ENCODE data around the gene TOGARAM1.
"Not testable (repeated sequence)": the region's sequence is repeated elsewhere in the genome, so short reads cannot be mapped to it uniquely, and the experiment has no call there.

TOGARAM1 gene

DNA sequence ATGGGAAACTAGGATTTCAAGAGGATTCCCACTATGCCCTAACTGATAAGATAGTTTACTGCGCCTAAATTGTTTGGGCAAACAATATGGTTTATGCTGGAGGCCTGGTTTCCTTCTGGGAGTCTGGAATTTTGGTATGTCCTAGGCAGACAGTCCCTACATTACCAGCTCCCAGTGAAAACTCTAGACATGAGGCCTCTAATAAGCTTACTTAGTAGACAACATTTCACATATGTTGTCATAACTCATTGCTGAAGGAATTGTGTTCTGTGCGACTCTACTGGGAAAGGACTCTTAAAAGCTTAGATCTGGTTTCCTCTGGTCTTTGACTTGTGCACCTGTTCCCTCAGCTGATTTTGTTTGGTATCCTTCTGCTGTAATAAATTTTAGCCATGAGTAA, 104.0 kb downstream of the TOGARAM1 start:
- Mint-ChIP-seq H3K36me3 (ENCODE audit: insufficient read depth) (peaks cover 11% of the 10 kb centered on the region), H3K27ac (ENCODE audit: low read depth) (no peak overlapping the region), H3K4me3 (no peak overlapping the region), H3K4me1 (no peaks in the 10 kb centered on the region), H3K27me3 (no peaks in the 10 kb centered on the region), H3K9me3 (no peaks in the 10 kb centered on the region)
- ATAC-seq (replicated peaks; ENCODE audit: extremely low read depth, poor library complexity, severe bottlenecking), result no peak
- no peak for DNase-seq (ENCODE audit: low spot score in 2 of 2)

- Mint-ChIP-seq H3K27me3 (no peaks in the 10 kb centered on the region), H3K4me1 (no peaks in the 10 kb centered on the region), H3K27ac (ENCODE audit: low read depth) (no peak overlapping the region), H3K4me3 (no peak overlapping the region), H3K9me3 (no peaks in the 10 kb centered on the region), H3K36me3 (ENCODE audit: insufficient read depth) (peaks cover 11% of the 10 kb centered on the region)
- no peak for DNase-seq (ENCODE audit: low spot score in 2 of 2)
- no peak for ATAC-seq (replicated peaks; ENCODE audit: extremely low read depth, poor library complexity, severe bottlenecking)
Measured at GRCh38 chr14:45066667-45067066, 104.7 kb downstream of the TOGARAM1 start.

DNA sequence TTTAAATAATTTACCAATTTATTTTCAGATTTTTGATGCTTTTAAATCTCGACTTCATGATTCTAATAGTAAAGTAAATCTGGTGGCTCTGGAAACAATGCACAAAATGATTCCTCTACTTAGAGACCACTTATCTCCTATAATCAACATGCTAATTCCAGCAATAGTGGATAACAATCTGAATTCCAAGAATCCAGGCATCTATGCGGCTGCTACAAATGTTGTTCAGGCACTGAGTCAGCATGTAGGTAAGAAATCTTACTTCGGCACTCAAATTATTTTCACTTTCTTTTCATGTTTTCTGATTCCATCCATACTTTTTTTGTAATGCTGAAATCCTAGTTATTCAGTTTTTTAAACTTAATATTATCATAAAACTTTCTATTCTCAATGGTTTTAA, 106.4 kb downstream of the TOGARAM1 start:
- Mint-ChIP-seq H3K9me3 (no peaks in the 10 kb centered on the region), H3K4me1 (no peaks in the 10 kb centered on the region), H3K27ac (ENCODE audit: low read depth) (no peak overlapping the region), H3K4me3 (no peak overlapping the region), H3K27me3 (no peaks in the 10 kb centered on the region), H3K36me3 (ENCODE audit: insufficient read depth) (peaks cover 16% of the 10 kb centered on the region)
- DNase-seq (ENCODE audit: low spot score in 2 of 2) (no peak), ATAC-seq (replicated peaks; ENCODE audit: extremely low read depth, poor library complexity, severe bottlenecking) (no peak)

GRCh38 chr14:45070215-45070614, 108.2 kb downstream of the TOGARAM1 start:
- Mint-ChIP-seq H3K4me3 (no peak overlapping the region), H3K27ac (ENCODE audit: low read depth) (no peak overlapping the region), H3K4me1 (no peaks in the 10 kb centered on the region), H3K9me3 (no peaks in the 10 kb centered on the region), H3K36me3 (ENCODE audit: insufficient read depth) (peaks cover 19% of the 10 kb centered on the region), H3K27me3 (no peaks in the 10 kb centered on the region)
- no peak for DNase-seq (ENCODE audit: low spot score in 2 of 2)
- no peak for ATAC-seq (replicated peaks; ENCODE audit: extremely low read depth, poor library complexity, severe bottlenecking)

- Mint-ChIP-seq H3K4me1 (no peaks in the 10 kb centered on the region), H3K27me3 (no peaks in the 10 kb centered on the region), H3K36me3 (ENCODE audit: insufficient read depth) (peaks cover 19% of the 10 kb centered on the region), H3K27ac (ENCODE audit: low read depth) (no peak overlapping the region), H3K9me3 (no peaks in the 10 kb centered on the region), H3K4me3 (no peak overlapping the region)
- no peak for DNase-seq (ENCODE audit: low spot score in 2 of 2)
- no peak for ATAC-seq (replicated peaks; ENCODE audit: extremely low read depth, poor library complexity, severe bottlenecking)
Measured at GRCh38 chr14:45072126-45072525, 110.1 kb downstream of the TOGARAM1 start.

- H3K9me3 Mint-ChIP-seq, result no peaks in the 10 kb centered on the region
- H3K4me1 Mint-ChIP-seq, result no peaks in the 10 kb centered on the region
- no peak overlapping the region for H3K27ac Mint-ChIP-seq (ENCODE audit: low read depth)
- H3K4me3 Mint-ChIP-seq, result no peak overlapping the region
- ATAC-seq (replicated peaks; ENCODE audit: extremely low read depth, poor library complexity, severe bottlenecking) (no peak), DNase-seq (ENCODE audit: low spot score in 2 of 2) (no peak)
- H3K27me3 Mint-ChIP-seq, result no peaks in the 10 kb centered on the region
- peaks cover 19% of the 10 kb centered on the region for H3K36me3 Mint-ChIP-seq (ENCODE audit: insufficient read depth)
Measured at GRCh38 chr14:45073231-45073879, 111.4 kb downstream of the TOGARAM1 start.

DNA sequence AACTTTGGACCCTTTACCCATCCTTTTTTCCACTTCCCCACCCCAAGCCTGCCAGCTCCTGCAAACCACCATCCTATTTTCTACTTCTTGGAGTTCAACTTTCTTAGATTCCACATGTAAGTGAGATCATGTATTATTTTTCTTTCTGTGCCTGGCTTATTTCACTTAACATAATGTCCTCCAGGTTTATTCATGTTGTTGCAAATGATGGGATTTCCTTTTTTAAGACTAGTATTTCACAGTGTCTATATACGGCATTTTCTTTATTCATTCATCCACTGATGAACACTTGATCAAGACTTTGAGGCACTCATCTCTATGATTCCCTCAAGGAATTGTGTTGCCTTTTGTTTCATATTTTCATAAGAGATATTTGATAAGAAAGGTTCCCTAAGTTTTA, 116.3 kb downstream of the TOGARAM1 start:
- ATAC-seq (replicated peaks; ENCODE audit: extremely low read depth, poor library complexity, severe bottlenecking) (no peak), DNase-seq (ENCODE audit: low spot score in 2 of 2) (no peak)
- H3K36me3 Mint-ChIP-seq (ENCODE audit: insufficient read depth), result peaks cover 9% of the 10 kb centered on the region
- H3K4me1 Mint-ChIP-seq, result peaks cover 3% of the 10 kb centered on the region
- H3K27me3 Mint-ChIP-seq, result no peaks in the 10 kb centered on the region
- H3K9me3 Mint-ChIP-seq, result no peaks in the 10 kb centered on the region
- no peak overlapping the region for H3K4me3 Mint-ChIP-seq
- H3K27ac Mint-ChIP-seq (ENCODE audit: low read depth), result no peak overlapping the region

GRCh38 chr14:45080416-45080968, 118.5 kb downstream of the TOGARAM1 start:
- H3K27ac Mint-ChIP-seq (ENCODE audit: low read depth); DNase-seq (ENCODE audit: low spot score in 2 of 2); H3K4me3 Mint-ChIP-seq; H3K36me3 Mint-ChIP-seq (ENCODE audit: insufficient read depth); H3K9me3 Mint-ChIP-seq; H3K27me3 Mint-ChIP-seq; ATAC-seq (replicated peaks; ENCODE audit: extremely low read depth, poor library complexity, severe bottlenecking): not testable (repeated sequence)
- peaks cover 14% of the 10 kb centered on the region for H3K4me1 Mint-ChIP-seq

GRCh38 chr14:45081096-45081495, 119.1 kb downstream of the TOGARAM1 start:
- H3K27ac Mint-ChIP-seq (ENCODE audit: low read depth); H3K4me3 Mint-ChIP-seq; H3K27me3 Mint-ChIP-seq; H3K9me3 Mint-ChIP-seq; ATAC-seq (replicated peaks; ENCODE audit: extremely low read depth, poor library complexity, severe bottlenecking); DNase-seq (ENCODE audit: low spot score in 2 of 2); H3K36me3 Mint-ChIP-seq (ENCODE audit: insufficient read depth): not testable (repeated sequence)
- peaks cover 20% of the 10 kb centered on the region for H3K4me1 Mint-ChIP-seq

- H3K27me3 Mint-ChIP-seq, result no peaks in the 10 kb centered on the region
- no peak overlapping the region for H3K4me3 Mint-ChIP-seq
- ATAC-seq (replicated peaks; ENCODE audit: extremely low read depth, poor library complexity, severe bottlenecking), result no peak
- H3K36me3 Mint-ChIP-seq (ENCODE audit: insufficient read depth), result peaks cover 10% of the 10 kb centered on the region
- no peaks in the 10 kb centered on the region for H3K9me3 Mint-ChIP-seq
- no peak overlapping the region for H3K27ac Mint-ChIP-seq (ENCODE audit: low read depth)
- DNase-seq (ENCODE audit: low spot score in 2 of 2), result no peak
- peaks cover 34% of the 10 kb centered on the region for H3K4me1 Mint-ChIP-seq
Measured at GRCh38 chr14:45082420-45082819, 120.4 kb downstream of the TOGARAM1 start.

DNA sequence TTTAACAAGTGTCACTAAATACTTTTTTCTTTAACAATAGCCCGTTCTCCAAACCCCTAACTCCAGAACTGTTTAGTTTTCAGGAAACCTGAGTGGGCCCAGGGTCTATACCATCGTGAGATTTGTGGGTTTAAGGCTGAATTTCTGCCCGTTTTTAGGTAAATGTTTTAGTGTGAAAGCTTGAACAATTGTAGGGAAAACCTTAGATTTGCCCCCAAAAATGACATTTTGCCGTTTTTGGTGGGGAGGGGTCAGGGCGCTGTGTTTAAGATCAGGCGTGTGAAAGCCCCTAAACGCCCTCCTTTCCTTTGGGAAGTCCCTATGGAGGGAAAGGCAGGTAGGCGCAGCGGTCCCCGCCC, 121.6 kb downstream of the TOGARAM1 start:
- Mint-ChIP-seq H3K27me3 (no peaks in the 10 kb centered on the region), H3K4me3 (peak overlapping the region; percentile 95), H3K36me3 (ENCODE audit: insufficient read depth) (peaks cover 14% of the 10 kb centered on the region), H3K9me3 (no peaks in the 10 kb centered on the region), H3K4me1 (peaks cover 44% of the 10 kb centered on the region), H3K27ac (ENCODE audit: low read depth) (peak overlapping the region; percentile 96)
- no peak for DNase-seq (ENCODE audit: low spot score in 2 of 2)
- no peak for ATAC-seq (replicated peaks; ENCODE audit: extremely low read depth, poor library complexity, severe bottlenecking)

DNA sequence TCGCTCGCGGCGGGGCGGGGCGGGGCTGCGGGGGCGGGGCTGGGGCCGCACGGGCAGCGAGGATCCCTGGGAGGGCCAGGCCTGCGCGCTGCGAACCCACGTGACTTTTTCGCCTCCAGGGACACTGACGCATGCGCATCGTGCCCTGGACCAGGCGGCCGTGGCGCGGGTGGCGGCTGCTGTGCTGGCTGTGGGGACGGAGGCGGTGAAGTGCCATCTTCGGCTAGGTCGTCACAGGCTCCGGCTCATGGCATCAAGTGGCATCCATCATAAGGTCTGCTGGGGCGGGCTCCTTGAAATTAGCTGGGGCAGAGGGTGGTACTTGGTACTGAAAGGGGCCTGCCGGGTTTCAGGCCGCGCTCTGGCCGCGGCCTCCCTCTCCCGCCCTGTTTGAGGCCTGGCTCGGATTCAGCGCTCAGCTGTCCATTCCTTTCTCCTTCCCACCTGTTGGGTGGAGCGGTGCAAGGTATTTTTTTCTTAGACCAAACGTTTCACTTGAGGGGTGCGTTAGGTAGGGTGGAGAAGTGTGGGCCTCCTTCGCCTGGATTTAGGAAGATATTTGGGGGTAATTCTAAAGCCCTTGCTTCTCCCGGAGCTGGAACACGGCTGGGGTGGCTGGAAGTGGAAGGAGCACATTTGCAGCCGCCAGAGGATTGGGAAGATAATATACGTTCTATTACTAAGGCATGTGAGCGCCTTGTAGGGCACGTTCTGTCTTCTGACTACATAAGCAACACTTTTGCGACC, 122.2 kb downstream of the TOGARAM1 start, which contains the start of gene PRPF39:
PRPF39 (plus strand) TSS at position 141 of the 747 bp plus-strand sequence. CDS start 11,124 bp downstream, outside the sequence.
- H3K27me3 Mint-ChIP-seq, result no peaks in the 10 kb centered on the region
- peaks cover 49% of the 10 kb centered on the region for H3K4me1 Mint-ChIP-seq
- ATAC-seq (replicated peaks; ENCODE audit: extremely low read depth, poor library complexity, severe bottlenecking) (peak; percentile 93), DNase-seq (ENCODE audit: low spot score in 2 of 2) (peak; percentile 90 to 93)
- H3K36me3 Mint-ChIP-seq (ENCODE audit: insufficient read depth), result peaks cover 14% of the 10 kb centered on the region
- H3K9me3 Mint-ChIP-seq, result no peaks in the 10 kb centered on the region
- peak within 1 kb of the TSS; percentile 96 for H3K27ac Mint-ChIP-seq (ENCODE audit: low read depth)
- peak within 1 kb of the TSS; percentile 95 for H3K4me3 Mint-ChIP-seq

GRCh38 chr14:45084946-45085346, 123.0 kb downstream of the TOGARAM1 start:
- no peaks in the 10 kb centered on the region for H3K27me3 Mint-ChIP-seq
- H3K9me3 Mint-ChIP-seq, result no peaks in the 10 kb centered on the region
- peak overlapping the region; percentile 96 for H3K27ac Mint-ChIP-seq (ENCODE audit: low read depth)
- no peak for ATAC-seq (replicated peaks; ENCODE audit: extremely low read depth, poor library complexity, severe bottlenecking)
- H3K4me1 Mint-ChIP-seq, result peaks cover 56% of the 10 kb centered on the region
- DNase-seq (ENCODE audit: low spot score in 2 of 2), result no peak
- H3K36me3 Mint-ChIP-seq (ENCODE audit: insufficient read depth), result peaks cover 16% of the 10 kb centered on the region
- peak overlapping the region; percentile 95 for H3K4me3 Mint-ChIP-seq
